Activated CD8-positive, alpha-beta T cell treated with anti-CD3 and anti-CD28 coated beads for 36 hours (primary cell): ENCODE data around the gene IMMT. TPM values are rescaled to one million over a fixed set of nuclear protein-coding genes. Genes with fewer than 3 reads are reported as not detected.
"Not testable (repeated sequence)": the region's sequence is repeated elsewhere in the genome, so short reads cannot be mapped to it uniquely, and the experiment has no call there.

ENCODE experiments used
- ATAC-seq: fragments of 200-7000 bp; cut with Tn5 transposase; one replicate; pipeline ENCODE4 v1.10.0; 2021; ENCODE audit warnings: mild to moderate bottlenecking, moderate library complexity
- CTCF ChIA-PET: fragments of 350-600 bp; sonication (Branson Sonifier 250); formaldehyde crosslinking; loops from one replicate; lab custom pipeline; 2021; ENCODE audit warnings: antibody characterized with exemption; lab: Charles Lee
- POLR2A ChIA-PET: fragments of 350-600 bp; sonication (Branson Sonifier 250); formaldehyde crosslinking; loops from one replicate; lab custom pipeline; 2021; ENCODE audit warnings: antibody characterized with exemption; lab: Charles Lee
- DNase-seq: peaks from one replicate; pipeline ENCODE4 v3.0.0-alpha.2; 2020
- H3K27ac Mint-ChIP-seq: one replicate; pipeline ENCODE4 v1.8.0; 2021; ENCODE audit warnings: mild to moderate bottlenecking, mixed read lengths
- H3K27me3 Mint-ChIP-seq: one replicate; pipeline ENCODE4 v1.8.0; 2021; ENCODE audit warnings: mixed read lengths
- H3K36me3 Mint-ChIP-seq: one replicate; pipeline ENCODE4 v1.8.0; 2021; ENCODE audit warnings: low read depth, mixed read lengths
- H3K4me1 Mint-ChIP-seq: one replicate; pipeline ENCODE4 v1.8.0; 2021; ENCODE audit warnings: low read depth, mixed read lengths
- H3K4me3 Mint-ChIP-seq: one replicate; pipeline ENCODE4 v1.8.0; 2021; ENCODE audit warnings: mild to moderate bottlenecking, moderate library complexity, mixed read lengths
- H3K9me3 Mint-ChIP-seq: one replicate; pipeline ENCODE4 v1.8.0; 2021; ENCODE audit warnings: mixed read lengths
- CTCF ChIP-seq: fragments of 200-600 bp; IDR thresholded peaks from one replicate; pipeline ENCODE4 v1.8.0; 2022; ENCODE audit warnings: antibody characterized with exemption, mild to moderate bottlenecking
- intact Hi-C: fragments of 100-400 bp; cut with micrococcal nuclease; formaldehyde crosslinking; loops from one replicate; pipeline ENCODE4 v1.10.0; 2022
- total RNA-seq, 2 experiments: library from RNA; stranded (reverse); gene quantifications; one replicate each; pipeline ENCODE4 v1.2.3, GENCODE V29; 2021

Gene IMMT
- total RNA-seq, 2 experiments from 2014 or later, result 143 to 144 TPM

- Mint-ChIP-seq H3K36me3 (no peaks in the 10 kb centered on the region), H3K9me3 (no peaks in the 10 kb centered on the region), H3K4me3 (no peak overlapping the region), H3K4me1 (no peaks in the 10 kb centered on the region), H3K27me3 (peaks cover 3% of the 10 kb centered on the region), H3K27ac (no peak overlapping the region)
- DNase-seq, result no peak
- no peak for ATAC-seq
- CTCF ChIA-PET, result interaction anchor here (1.2 kb wide), 1 partner anchor 10 kb away, joined by 5 read pairs; no protein-coding TSS in a partner anchor
- TF ChIP-seq CTCF, result no peak
- intact Hi-C loops, result no loop called here
- POLR2A ChIA-PET, result no interaction called here
Measured at GRCh38 chr2:86231680-86232372, 36.6 kb upstream of the IMMT start.

- no peak overlapping the region for H3K4me3 Mint-ChIP-seq
- H3K4me1 Mint-ChIP-seq, result no peaks in the 10 kb centered on the region
- intact Hi-C loops, result no loop called here
- H3K27me3 Mint-ChIP-seq, result peaks cover 2% of the 10 kb centered on the region
- TF ChIP-seq CTCF, result no peak
- ChIA-PET POLR2A (no interaction called here), CTCF (no interaction called here)
- no peaks in the 10 kb centered on the region for H3K9me3 Mint-ChIP-seq
- DNase-seq, result no peak
- no peaks in the 10 kb centered on the region for H3K36me3 Mint-ChIP-seq
- no peak for ATAC-seq
- no peak overlapping the region for H3K27ac Mint-ChIP-seq
Measured at GRCh38 chr2:86230961-86231360, 35.7 kb upstream of the IMMT start.

GRCh38 chr2:86229221-86229620, 34.0 kb upstream of the IMMT start:
- peaks cover 11% of the 10 kb centered on the region for H3K4me1 Mint-ChIP-seq
- intact Hi-C loops, result no loop called here
- no peak overlapping the region for H3K27ac Mint-ChIP-seq
- no peaks in the 10 kb centered on the region for H3K36me3 Mint-ChIP-seq
- POLR2A ChIA-PET, result no interaction called here
- H3K27me3 Mint-ChIP-seq, result no peaks in the 10 kb centered on the region
- no peaks in the 10 kb centered on the region for H3K9me3 Mint-ChIP-seq
- DNase-seq (no peak), ATAC-seq (no peak)
- H3K4me3 Mint-ChIP-seq, result no peak overlapping the region
- CTCF ChIA-PET, result interaction anchor here (0.6 to 1.5 kb wide), 2 partner anchors 8 to 187 kb away, joined by 3 to 4 read pairs; no protein-coding TSS in a partner anchor
- no peak for TF ChIP-seq CTCF

- CTCF ChIA-PET, result interaction anchor here (0.6 to 1.5 kb wide), 2 partner anchors 8 to 187 kb away, joined by 3 to 4 read pairs; no protein-coding TSS in a partner anchor
- ATAC-seq, H3K27me3 Mint-ChIP-seq, H3K36me3 Mint-ChIP-seq, H3K27ac Mint-ChIP-seq, DNase-seq, H3K9me3 Mint-ChIP-seq, H3K4me3 Mint-ChIP-seq, intact Hi-C loops: not testable (repeated sequence)
- POLR2A ChIA-PET, result interaction anchor here (0.7 kb wide), 1 partner anchor 36 kb away, joined by 3 read pairs; no protein-coding TSS in a partner anchor
- H3K4me1 Mint-ChIP-seq, result peaks cover 11% of the 10 kb centered on the region
Measured at GRCh38 chr2:86228574-86228973, 33.3 kb upstream of the IMMT start.

- DNase-seq (no peak), ATAC-seq (no peak)
- Mint-ChIP-seq H3K4me1 (peaks cover 11% of the 10 kb centered on the region), H3K36me3 (no peaks in the 10 kb centered on the region), H3K4me3 (no peak overlapping the region), H3K27me3 (no peaks in the 10 kb centered on the region), H3K27ac (no peak overlapping the region), H3K9me3 (no peaks in the 10 kb centered on the region)
- intact Hi-C loops, result no loop called here
- ChIA-PET CTCF (no interaction called here), POLR2A (no interaction called here)
- no peak for TF ChIP-seq CTCF
Measured at GRCh38 chr2:86227685-86228084, 32.4 kb upstream of the IMMT start.
